NOMO-1 (cell line): Measurements from ENCODE around the gene CHRNB4.

Source experiments
- DNase-seq, 2 experiments: peaks; one replicate each; lab custom pipeline; 2025; ENCODE audit not compliant: unreplicated experiment in 2 of 2; lab: John Stamatoyannopoulos, UW

The CHRNB4 gene

DNA sequence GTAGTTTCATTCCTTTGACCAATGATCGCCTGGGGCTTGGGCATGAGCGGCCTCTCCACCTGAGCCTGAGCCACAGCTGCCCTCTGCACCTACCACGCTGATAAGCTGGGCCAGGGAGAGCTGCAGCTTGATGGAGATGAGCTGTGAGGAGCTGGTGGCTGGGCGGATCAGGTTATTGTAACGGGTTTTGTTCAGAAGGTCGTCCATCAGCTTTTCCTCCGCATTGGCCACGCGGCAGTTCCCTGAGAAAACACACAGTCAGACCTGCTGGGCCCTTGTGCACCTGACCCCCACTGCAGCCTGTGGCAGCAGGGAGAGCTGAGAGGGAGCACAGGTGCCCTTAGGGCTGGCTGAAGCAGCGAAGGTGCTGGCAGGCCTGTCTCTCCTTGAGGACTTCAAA lies 5.7 kb downstream of the CHRNB4 start:
- DNase-seq: no peak

DNA sequence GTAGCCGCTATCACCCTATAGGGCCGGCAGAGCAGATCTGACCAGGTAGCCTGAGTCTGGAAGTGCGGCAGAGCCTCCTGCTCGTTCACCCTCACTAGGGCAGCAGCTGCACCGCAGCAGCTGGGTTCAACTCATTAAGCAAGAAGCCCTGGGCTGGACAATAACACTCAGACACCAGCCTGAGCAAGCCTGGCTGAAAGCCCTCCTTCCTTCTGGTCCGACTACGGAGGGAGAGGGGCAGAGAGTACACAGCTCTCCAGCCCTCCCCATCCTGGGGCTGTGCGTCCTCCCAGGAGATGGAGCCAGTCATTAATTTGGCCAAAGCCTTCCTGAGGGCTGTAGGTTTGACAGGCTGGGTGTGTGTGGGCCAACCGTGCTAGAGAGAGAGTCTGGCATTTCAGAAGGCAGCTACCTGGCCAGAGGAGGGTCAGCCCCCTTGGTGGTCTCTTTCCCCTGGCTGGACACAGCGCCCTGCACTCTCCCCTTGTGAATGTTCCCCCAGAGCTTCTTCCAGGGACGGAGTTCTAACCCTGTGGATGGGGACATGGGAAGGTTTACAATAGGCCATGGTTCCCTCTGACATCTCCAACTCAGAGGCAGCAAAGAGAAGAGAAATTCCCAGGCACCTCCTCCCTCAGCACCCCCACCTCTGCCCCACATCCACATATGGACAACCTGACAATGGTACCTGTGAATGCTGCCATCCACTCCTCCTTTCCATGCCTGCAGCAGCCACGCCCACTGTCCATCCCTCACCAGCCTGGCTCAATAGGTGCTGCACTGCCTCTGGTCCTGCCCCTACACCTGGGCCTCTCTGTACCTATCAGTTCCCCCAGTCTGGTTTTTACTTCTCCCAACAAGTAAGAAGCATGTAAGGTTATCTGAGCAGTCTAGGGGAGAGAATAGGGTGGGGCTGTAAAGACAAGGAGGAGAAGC lies 6.5 kb downstream of the CHRNB4 start:
- no peak for DNase-seq

DNA sequence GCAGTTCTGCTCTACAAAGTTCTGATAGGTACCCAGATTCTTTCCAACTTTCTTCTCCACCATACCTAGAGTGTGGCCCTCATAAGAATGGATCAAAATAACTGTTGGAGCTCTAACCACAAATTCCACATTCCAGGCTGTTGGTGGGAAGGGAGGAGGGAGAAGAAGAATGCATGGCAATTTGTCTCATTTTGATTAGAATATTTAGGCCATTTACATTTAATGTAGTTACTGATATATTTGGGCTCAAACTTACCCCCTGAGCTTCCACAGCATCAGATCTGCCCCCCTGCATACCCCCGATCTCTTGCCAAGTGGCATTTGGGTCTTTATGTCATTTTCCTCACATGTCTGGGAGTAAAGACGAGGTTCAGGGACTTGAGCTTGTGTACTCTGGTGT lies 7.7 kb downstream of the CHRNB4 start:
- DNase-seq: no peak

DNA sequence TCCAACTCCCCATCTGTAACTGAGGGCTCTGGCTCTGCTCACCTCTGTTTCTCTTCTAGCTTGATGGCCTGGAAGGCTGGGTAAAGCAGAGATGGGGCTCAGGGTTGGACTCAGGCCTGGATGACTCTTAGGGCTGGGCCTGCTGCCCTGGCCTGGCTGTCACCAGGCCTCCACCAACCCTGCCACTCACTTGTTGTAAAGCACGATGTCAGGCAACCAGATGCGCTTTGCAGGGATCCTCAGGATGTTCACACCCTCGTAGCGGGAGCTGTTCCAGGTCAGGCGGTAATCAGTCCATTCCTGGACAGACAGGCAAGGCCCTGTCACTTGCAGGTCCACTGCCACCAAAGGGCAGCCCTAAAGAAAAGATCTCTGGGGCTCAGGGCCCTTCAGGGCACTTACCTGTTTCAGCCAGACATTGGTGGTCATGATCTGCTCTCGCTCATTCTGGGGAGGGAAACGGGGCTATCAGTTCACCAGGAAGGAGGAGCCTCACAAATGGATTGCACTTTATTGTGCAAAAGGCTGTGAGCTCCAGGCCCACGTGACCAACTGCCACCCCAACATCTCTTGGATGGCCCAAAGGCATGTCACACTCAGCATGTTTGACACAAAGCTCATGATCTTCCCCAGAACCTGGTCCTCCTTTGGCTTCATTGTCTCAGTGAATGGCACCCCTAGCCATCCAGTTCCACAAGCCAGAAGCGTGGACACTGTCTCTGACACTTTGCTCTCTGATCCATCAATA lies 9.9 kb downstream of the CHRNB4 start:
- DNase-seq: no peak

DNA sequence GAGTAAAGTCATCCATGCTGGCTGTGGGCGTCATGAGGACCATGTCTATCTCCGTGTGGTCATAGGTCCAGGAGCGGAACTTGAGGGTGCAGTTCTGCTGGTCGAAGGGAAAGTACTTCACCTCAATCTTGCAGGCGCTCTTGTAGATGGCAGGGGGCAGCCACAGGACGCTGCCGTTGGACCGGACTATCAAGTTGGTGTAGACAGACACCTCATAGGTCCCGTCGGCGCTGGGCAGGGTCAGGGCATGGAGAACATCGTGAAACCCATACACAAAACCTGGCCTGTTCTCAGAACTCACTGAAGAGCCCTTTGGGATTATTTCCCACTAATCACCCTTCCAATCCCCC lies 11.3 kb downstream of the CHRNB4 start:
- DNase-seq: no peak

DNA sequence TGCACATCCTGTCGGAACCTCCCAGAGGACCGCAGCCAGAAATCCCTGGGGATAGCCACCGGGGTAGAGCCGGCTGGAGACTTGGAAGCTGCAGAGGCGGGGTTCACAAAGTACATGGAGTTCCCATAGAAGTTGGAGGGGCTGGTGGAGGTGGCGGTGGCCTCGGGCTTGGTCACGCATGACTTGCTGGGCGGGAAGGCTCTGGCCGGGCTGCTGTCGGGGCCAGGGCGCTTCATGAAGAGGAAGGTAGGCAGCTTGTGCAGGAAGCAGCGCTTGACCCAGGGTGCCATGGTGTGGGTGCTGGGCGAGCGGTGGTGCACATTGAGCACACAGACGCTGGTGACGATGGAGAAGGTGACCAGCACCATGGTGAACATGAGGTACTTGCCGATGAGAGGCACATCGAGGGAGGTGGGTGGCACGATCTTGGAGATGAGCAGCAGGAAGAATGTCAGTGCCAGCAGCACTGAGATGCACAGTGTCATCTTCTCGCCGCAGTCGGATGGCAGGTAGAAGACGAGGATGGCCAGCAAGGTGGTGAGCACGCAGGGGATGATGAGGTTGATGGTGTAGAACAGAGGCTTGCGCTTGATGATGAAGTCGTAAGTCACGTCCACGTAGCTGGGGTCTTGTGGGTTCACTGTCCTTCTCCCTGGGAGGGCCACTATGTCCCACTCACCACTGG lies 11.8 kb downstream of the CHRNB4 start:
- DNase-seq: no peak

DNA sequence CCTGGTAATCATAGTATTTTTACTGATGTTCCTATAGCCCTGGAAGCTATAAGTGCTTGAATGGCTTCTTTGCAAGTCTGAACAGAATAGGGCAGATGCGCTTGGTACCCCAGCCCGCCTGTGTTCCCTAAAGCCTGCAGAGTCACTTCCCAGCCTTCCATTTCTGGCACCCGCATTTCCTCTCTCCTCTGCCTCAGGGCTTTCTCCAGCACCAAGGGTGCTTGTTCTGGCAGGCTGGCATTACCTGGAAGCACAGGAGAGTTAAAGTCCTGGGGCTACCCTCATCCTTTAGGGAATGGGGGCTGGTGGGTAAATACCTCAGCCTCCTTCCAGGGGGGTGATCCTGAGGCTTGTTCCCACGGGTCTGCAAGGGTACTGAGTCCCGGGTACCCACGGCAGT lies 12.8 kb downstream of the CHRNB4 start:
- DNase-seq: no peak

DNA sequence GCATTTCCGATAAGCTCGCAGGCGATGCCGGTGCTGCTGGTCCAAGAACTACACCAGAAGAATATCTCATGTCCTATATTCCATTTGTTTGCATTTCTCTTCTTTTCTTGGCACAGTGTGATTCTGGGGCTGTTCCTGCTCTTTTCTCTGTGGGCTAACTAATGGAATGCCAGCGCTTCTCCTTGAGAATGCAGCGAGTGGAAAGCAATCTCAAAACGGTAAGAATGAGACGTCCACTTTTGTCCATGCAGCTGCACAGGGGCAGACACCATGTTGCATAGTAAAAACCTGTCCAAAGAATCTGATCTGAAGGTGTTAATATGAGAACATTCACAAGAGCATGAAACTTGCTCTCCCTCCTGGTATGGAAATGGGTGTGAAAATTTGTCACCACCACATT lies 13.7 kb downstream of the CHRNB4 start:
- DNase-seq: no peak

DNA sequence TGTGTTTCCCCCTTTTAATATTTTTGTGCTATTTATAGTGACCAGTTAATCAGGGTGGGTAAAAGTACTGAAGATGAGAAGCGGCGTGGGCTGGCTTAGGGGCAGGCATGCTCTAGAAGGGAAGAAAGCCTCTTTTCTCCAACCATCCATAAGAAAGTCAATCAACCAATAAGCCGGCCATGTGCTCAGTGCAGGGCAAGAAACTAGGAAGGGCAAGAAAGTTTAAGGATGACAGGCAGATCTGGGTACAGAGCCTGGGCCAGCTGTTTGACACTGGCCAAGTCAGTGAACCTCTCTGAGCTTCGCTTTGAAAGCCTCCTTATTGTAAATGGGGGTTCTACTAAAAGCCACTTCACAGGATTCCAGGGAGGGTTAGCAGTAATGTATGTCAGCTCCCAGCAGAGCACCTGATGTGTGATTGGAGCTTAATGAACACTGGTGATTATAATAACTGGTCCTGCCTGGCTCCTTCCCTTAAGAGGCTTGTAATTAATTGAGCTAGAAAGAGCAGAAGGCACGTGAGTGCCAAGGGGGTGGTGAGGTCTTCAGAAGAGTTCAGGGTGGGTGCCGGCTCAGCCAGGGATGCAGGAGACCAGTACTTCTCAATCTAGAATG lies 14.5 kb downstream of the CHRNB4 start:
- DNase-seq: no peak

DNA sequence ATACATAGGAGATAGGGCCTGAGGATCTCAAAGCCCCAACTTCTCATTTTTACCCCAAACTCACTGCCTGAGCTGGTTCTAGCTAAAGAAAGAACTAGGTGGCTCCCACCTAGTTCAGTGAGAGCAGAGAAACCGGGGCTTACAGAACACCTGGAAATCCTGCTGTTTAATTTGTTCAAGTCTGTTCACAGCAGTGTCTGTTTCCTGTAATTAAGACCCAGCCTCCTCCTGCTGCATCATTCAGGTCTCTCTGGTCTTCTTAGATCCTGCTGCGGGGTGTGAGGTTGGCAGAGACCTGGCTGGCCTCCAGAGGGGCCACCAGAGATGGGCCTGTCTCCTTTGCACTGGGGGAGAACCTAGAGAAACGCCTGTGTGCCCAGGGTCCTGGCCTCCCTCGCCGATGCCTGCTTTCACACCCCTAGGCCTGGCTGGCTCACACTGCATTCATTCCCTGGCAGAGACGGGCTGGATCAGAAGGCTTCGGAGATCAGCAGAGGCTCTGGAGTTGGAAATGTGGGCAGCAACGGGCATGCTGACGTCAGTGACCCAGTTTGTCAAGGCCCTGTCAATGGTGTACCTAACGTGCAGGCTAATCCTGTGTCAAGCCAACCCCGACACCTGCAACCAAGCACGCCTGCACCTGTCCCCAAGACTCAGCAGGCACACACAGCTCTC lies 15.3 kb downstream of the CHRNB4 start:
- DNase-seq: no peak

DNA sequence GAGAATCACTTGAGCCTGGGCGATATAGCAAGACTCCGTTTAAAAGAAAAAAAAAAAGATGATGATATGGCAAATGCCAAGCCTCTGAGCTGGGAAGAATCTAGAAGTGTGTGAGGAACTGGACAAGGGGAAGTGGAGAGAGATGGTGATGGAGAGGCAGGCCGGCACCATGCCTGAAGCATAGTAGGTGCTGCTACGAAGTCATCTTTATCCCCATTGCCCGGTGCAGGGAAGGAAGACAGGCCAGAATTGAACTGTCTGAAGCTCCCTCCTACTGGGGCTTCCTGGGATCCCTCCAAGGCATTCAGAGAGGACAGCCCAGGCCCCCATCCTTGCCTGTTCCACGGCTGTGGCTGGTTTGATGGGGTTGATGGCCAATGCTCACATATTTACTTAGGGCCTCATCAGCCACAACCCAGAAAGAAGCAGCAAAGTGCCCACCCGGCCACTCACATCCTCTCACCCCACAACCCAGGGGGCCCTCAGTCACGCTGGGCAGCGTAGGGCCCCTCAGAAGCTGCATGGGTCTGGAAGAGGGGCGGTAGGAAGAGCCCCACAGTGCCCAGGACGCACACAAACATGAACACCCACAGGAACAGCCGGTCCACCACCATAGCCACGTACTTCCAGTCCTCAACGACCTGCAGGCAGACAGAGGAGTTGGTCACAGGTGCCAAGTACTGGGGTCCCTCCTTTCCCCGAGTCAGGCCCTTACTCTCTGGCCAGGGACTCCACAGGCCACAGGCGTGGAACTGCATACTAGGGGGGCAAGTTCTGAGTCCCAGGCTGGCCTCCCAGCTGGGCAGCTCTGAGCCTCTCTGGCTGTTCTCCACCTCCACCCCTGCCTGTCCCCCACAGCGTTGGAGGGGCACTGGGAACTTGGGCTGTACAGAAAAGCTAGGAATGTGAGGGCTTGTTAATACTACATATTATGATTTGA lies 16.1 kb downstream of the CHRNB4 start:
- DNase-seq: no peak

DNA sequence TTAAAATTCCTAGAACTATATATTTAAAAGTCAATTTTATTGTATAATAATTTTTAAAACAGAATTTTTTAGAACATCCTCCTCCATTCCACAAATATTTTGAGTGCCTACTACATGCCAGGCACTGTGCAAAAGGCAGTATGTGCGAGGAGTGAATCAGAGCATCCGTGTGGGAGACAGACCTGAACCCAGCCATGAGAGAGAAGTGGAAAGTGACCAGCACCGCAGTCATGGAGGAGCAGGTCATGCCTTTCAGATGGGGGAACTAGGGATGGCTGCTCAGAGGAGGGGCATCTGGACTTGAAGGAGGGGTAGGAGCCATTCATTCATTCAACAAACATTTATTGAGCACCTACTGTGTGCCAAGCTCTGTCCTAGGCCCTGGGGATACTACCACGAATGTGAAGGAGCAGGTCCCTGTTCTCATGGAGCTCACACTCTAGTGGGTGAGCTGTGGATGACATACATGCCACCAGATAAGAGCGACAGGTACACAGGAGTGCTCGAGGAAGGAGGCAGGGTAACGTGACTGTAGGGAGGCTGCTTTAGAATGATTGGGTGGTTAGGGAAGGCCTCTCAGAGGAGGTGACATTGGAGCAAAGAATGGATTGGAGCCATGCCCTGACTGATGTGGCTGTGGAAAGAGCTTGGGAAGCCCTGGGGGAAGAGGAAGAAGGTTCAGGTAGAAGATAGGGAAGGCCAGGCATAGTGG lies 17.1 kb downstream of the CHRNB4 start:
- no peak for DNase-seq

DNA sequence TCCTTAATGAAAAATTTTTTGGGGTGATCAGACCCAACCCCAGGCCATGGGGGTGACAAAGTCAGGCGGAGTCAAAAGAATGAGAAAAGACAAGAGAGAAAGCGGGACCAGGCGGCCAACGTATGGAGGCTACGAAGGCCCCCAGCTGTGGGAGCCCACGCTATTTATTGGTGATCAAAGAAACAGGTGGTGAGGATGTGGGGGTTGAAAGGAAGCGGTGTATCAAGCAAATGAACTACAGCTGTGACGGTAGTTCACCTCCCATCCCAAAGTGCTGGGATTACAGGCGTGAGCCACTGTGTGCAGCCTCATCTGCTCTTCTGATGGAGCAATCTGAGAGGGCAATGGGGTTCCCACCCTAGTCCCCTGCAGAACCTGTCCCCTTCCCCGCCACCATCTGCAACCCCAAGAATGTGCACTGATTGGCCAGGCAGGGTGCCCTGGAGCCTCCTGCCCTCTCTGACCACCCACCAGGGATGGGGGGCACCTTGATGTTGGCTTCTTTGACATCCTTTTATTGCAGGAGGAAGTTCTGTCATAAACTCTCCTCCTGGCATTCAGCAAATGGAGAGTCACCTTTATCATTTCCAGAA lies 19.1 kb downstream of the CHRNB4 start:
- DNase-seq: no peak

DNA sequence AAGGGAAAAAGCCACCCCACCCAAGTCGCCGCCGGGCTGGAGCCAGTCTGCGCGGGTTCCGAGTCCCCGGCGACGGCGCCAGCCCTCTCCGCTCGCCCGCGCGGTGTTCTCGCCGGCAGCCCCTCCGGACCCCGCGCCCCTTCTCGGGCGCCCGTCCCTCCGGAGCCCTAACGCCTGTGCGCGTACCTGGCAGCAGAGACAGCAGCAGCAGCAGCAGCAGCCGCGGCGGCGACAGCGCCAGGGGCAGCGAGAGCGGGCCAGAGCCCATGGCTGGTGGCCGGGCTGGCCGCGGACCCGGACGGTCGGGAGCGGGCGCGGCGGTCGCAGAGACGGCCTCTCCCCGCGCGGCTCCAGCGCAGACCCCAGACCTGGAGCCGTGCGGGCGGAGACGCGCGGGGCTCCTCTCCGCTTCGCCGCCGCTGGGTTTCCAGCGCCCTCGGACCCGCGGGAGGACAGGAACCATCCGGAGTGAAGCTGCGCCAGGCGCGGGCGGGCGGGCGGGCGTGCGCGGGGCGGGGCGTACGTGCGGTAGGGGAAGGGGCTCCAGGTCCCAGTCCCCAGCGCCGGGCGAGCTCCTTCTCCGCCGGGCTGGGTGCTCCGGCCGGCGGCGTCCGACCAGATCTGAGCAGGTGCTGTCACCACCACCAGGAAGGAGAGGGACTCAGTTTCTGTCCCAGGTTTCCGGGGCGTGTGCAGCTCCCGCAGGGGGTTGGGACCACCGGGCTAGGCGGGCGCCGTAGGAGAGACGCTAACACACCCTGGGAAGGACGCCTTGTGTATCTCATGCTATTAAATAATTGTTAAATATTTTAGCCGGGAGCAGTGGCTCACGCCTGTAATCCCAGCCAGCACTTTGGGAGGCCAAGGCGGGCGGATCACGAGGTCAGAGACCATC lies 20.2 kb downstream of the CHRNB4 start, which contains the start of gene CHRNA3:
CHRNA3 (minus strand) TSS at position 470 of the 895 bp plus-strand sequence; CDS start at position 268, 202 bp downstream.
- no peak for DNase-seq

DNA sequence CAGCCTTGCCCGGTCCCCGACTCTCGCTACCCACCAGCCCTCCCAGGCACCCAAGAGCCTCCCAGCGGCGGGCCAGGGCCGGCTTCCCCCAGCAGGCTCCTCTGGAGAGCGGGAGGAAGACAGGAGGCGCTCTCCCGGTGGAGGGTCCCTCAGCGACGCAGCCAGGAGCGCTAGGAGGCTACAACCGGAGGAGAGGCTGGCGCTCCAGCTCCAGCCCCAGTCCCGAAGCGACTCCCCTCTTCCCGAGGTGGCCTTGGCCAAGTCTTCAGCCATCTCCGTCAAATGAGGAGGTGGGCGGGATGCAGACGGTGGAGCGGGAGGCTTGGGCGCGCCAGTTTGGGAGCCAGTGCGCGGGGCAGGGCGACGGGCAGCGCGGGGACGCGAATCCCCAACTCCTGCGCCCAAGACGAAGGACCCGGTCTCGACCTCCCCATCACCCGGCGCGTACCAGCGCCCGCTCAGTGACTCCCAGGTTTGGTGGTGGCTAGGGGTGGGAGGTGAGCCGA lies 20.9 kb downstream of the CHRNB4 start:
- no peak for DNase-seq

DNA sequence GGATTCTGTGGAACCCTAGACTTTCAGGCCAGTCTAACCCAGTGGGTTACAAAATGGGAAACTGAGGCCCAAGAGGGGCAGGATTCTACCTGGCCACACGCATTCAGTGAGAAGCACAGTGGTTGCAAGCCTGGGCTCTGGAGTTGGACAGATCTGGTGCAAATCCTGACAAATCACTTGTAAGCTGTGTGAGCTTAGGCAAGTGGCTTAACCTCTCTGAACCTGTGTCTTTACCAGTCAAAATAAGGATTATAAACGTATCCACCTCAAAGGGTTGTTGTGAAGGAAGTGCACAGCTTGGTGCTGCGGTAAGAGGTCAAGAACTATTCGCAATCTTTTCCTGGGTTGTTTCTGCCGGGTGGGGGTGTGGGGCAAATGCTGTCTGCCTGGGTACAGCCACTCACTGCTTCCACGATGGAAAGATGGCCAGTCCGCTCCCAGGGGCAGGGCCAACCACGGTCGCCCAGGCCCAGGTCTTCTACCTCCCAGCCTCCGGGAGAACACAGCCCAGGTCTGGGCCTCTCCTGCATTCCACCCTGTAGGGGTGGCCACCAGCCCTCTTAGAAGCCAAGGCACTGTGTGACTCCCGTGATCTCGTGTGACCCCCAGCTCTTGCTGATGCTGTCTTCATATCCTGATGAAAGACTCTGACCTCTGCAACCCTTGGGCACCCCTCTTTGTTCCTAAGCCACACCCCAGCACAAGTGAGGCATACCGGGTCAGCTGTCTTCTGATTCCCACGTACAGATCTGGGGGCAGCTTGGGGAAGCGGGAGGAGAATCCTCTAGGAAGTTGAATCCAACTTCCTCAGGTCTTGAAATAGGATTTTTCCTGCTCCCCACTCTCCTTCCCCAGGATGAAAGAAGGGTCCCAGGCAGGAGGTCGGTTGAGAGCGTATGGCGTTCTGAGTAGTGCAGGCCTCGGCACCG lies 21.7 kb downstream of the CHRNB4 start:
- DNase-seq: no peak
